Prostate gland (tissue), 2 donors: Measurements from ENCODE around the gene CDH22. TPM values are rescaled to one million over a fixed set of nuclear protein-coding genes. Genes with fewer than 3 reads are reported as not detected.

ENCODE experiments used
- DNase-seq: peaks from one replicate; pipeline ENCODE4 v3.0.0-alpha.2; 2019; ENCODE audit warnings: low spot score
- H3K27ac ChIP-seq, 2 donors: fragments of 200-600 bp; sonication (generic); 2 replicates each; pipeline ENCODE4 v1.5.1; 2017 to 2019
- H3K27me3 ChIP-seq: fragments of 200-600 bp; sonication (generic); replicated peaks from 2 replicates; pipeline ENCODE4 v1.5.1; 2019; ENCODE audit not compliant: insufficient read depth
- H3K36me3 ChIP-seq, 2 donors: fragments of 200-600 bp; sonication (generic); 1 replicate in 1 of 2; 2 replicates in 1 of 2; pipeline versions ENCODE4 v1.5.1 to v1.8.1; 2017 to 2019
- H3K4me1 ChIP-seq: fragments of 200-600 bp; sonication (generic); replicated peaks from 2 replicates; pipeline ENCODE4 v1.5.1; 2019
- H3K4me3 ChIP-seq, 2 donors: fragments of 200-600 bp; sonication (generic); 2 replicates each; pipeline ENCODE4 v1.5.1; 2017 to 2019
- H3K9me3 ChIP-seq: fragments of 200-600 bp; sonication (generic); 2 replicates; pipeline ENCODE4 v1.5.1; 2017
- CTCF ChIP-seq, 4 experiments: fragments of 200-600 bp in 2 of 4; fragments of 450-650 bp in 2 of 4; sonication (generic) in 2 of 4; IDR thresholded peaks; 1 replicate in 3 of 4; 2 replicates in 1 of 4; pipeline ENCODE4 v1.5.1; 2016 to 2019; ENCODE audit warnings: antibody characterized with exemption in 4 of 4, mild to moderate bottlenecking in 2 of 4, moderate library complexity in 2 of 4
- POLR2A ChIP-seq: fragments of 450-650 bp; IDR thresholded peaks from one replicate; pipeline ENCODE4 v1.6.1; 2016; ENCODE audit warnings: antibody characterized with exemption, mild to moderate bottlenecking
- POLR2AphosphoS5 ChIP-seq: sonication (generic); formaldehyde crosslinking; IDR thresholded peaks from one replicate; pipeline ENCODE4 v1.6.1; 2017; ENCODE audit warnings: antibody characterized with exemption
- WGBS: methylation state at CpG from one replicate; pipeline ENCODE4 v1.1.5; 2018; 5-methylcytosine and 5-hydroxymethylcytosine counted together
- intact Hi-C: fragments of 100-400 bp; cut with DNase I; formaldehyde crosslinking; loops from one replicate; pipeline ENCODE4 v1.14.2; 2022
- total RNA-seq, 2 donors: library from RNA; depleted of rRNA; stranded (reverse); fragments of >200 nt; gene quantifications; one replicate each; pipeline ENCODE4 v1.1.0, GENCODE V29; 2016

The CDH22 gene
- total RNA-seq, 2 donors from 2014 or later, result 1.9 to 3.3 TPM

- no peak for TF ChIP-seq POLR2A
- no peak for TF ChIP-seq CTCF (IDR thresholded peaks at IDR 0.05)
- TF ChIP-seq POLR2AphosphoS5, result peak; percentile 92
- DNase-seq, result peak; percentile 85
- Histone ChIP-seq H3K4me3 (no peak overlapping the region), H3K9me3 (no peaks in the 10 kb centered on the region), H3K27me3 (no peaks in the 10 kb centered on the region), H3K27ac (no peak overlapping the region), H3K36me3 (no peaks in the 10 kb centered on the region), H3K4me1 (no peaks in the 10 kb centered on the region)
- intact Hi-C loops, result no loop called here
- 47% methylated on average over 3 of the region's 3 CpGs for WGBS
These were observed 47.8 kb downstream of the CDH22 start for GRCh38 chr20:46260480-46260879.

GRCh38 chr20:46259260-46259859 is 48.9 kb downstream of the CDH22 start:
- WGBS, result 100% methylated on average over 1 of the region's 1 CpG

GRCh38 chr20:46257887-46258286 is 50.4 kb downstream of the CDH22 start:
- Histone ChIP-seq H3K9me3 (no peaks in the 10 kb centered on the region), H3K27me3 (no peaks in the 10 kb centered on the region), H3K27ac (no peak overlapping the region), H3K4me1 (no peaks in the 10 kb centered on the region), H3K4me3 (no peak overlapping the region), H3K36me3 (no peaks in the 10 kb centered on the region)
- 83% methylated on average over 4 of the region's 4 CpGs for WGBS
- DNase-seq, result no peak
- intact Hi-C loops, result no loop called here
- TF ChIP-seq POLR2AphosphoS5, result no peak
- TF ChIP-seq POLR2A, result no peak
- no peak for TF ChIP-seq CTCF (IDR thresholded peaks at IDR 0.05)

More at GRCh38 chr20:46259260-46259859, 48.9 kb downstream of the CDH22 start:
- TF ChIP-seq POLR2AphosphoS5 (no peak), CTCF (IDR thresholded peaks at IDR 0.05) (no peak), POLR2A (no peak)
- intact Hi-C loops, result no loop called here
- no peak for DNase-seq
- H3K4me3 ChIP-seq, result no peak overlapping the region
- H3K36me3 ChIP-seq, result no peaks in the 10 kb centered on the region
- no peaks in the 10 kb centered on the region for H3K27me3 ChIP-seq
- H3K9me3 ChIP-seq, result no peaks in the 10 kb centered on the region
- H3K4me1 ChIP-seq, result no peaks in the 10 kb centered on the region
- H3K27ac ChIP-seq, result no peak overlapping the region

GRCh38 chr20:46256293-46256692 is 52.0 kb downstream of the CDH22 start:
- 65% methylated on average over 4 of the region's 4 CpGs for WGBS
- no peaks in the 10 kb centered on the region for H3K9me3 ChIP-seq
- intact Hi-C loops, result no loop called here
- no peak overlapping the region for H3K4me3 ChIP-seq
- H3K4me1 ChIP-seq, result no peaks in the 10 kb centered on the region
- DNase-seq, result no peak
- H3K36me3 ChIP-seq, result no peaks in the 10 kb centered on the region
- no peaks in the 10 kb centered on the region for H3K27me3 ChIP-seq
- H3K27ac ChIP-seq, result no peak overlapping the region
- TF ChIP-seq POLR2AphosphoS5 (no peak), POLR2A (no peak), CTCF (IDR thresholded peaks at IDR 0.05) (no peak)

- Histone ChIP-seq H3K36me3 (no peaks in the 10 kb centered on the region), H3K4me1 (no peaks in the 10 kb centered on the region), H3K4me3 (no peak overlapping the region), H3K9me3 (no peaks in the 10 kb centered on the region), H3K27ac (no peak overlapping the region), H3K27me3 (peaks cover 4% of the 10 kb centered on the region)
- intact Hi-C loops, result no loop called here
- TF ChIP-seq POLR2AphosphoS5 (peak; percentile 82), POLR2A (no peak)
- DNase-seq, result peak; percentile 79
- 57% methylated on average over 8 of the region's 8 CpGs for WGBS
These were observed 52.7 kb downstream of the CDH22 start for GRCh38 chr20:46255440-46256104.
